Posterior vena cava (tissue), 2 donors: ENCODE data around the gene MAT2A. TPM values are rescaled to one million over a fixed set of nuclear protein-coding genes. Genes with fewer than 3 reads are reported as not detected.
"Not testable (repeated sequence)": the region's sequence is repeated elsewhere in the genome, so short reads cannot be mapped to it uniquely, and the experiment has no call there.

Source experiments
- DNase-seq: peaks from one replicate; pipeline ENCODE4 v3.0.0-alpha.2; 2020; ENCODE audit warnings: low spot score
- intact Hi-C, 2 donors: fragments of 100-400 bp; cut with DNase I; formaldehyde crosslinking; loops; one replicate each; pipeline versions ENCODE4 v1.14.1 to v1.14.2; 2022 to 2023
- total RNA-seq, 2 donors: library from RNA; stranded (reverse); fragmentation: NEBNext Ultra II Directional; extraction: Animal tissue kit (Norgen Biotek cat#: 25700); gene quantifications; one replicate each; pipeline ENCODE4 v1.2.1, GENCODE V29; 2021
- donor health status: DM: yes; HTN: yes; CAD: no.
- donor health status: DM: yes; HTN: yes; CAD: no.

The MAT2A gene
- total RNA-seq, 2 donors from 2014 or later: 233 to 277 TPM

DNA sequence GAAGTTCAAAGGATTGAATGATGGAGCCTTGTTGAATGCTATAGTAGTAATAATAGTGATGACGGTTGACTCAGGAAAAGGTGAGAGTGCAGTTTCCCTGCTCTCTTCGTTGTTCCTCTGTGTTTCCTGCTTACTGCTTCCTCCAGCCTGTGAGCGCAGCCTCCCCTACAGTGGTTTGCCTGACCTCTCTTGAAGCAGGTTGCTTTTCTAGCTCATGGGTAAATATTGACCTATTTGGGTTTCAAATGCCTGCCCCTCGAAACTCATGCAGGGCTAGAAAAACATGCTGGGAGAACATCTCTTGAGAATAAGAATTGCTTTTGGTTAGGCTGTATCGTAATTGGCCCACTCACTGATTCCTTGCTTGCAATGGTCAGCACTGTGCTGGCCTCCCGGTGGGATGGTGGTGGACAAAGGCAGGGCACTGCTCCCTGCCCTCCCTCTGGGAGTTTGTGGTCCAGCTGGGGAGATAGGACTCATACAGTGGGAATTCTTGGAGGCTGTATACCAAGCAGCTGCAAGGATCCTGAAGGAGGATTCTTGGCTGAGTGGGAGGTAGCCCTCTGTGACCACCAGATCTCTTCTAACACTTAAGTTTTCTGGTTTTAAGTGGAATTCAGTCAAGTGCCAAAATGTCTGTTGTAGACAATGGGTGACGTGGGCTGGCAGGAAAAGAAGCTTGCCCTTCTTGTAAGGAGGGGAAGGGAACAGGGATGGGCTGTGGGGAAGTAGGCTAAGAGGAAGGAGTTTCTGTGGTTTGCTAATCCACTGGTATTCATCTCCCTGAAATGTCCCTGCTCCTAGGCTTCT lies 51.2 kb downstream of the MAT2A start:
- intact Hi-C loops: no loop called here
- no peak for DNase-seq

DNA sequence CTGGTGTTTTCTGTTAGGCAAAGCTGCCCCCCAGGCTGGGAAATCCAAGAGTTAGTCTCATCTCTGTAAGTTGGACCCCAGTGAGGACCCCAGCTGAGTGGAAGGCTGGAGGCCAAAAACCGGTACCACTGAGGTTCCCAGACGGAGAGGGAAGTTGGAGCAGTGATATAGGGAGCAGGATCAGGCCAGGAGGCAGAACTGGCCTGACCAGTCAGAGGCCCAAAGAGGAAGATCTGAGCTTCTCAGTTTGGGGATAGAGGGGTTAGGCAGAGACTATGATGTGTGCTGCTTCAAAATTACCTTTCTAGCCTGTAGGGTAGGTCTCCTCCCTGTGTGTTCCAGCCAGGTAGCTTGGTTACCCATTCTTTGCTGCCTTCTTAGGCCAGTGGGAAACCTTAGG lies 52.0 kb downstream of the MAT2A start:
- DNase-seq: no peak
- intact Hi-C loops: no loop called here

DNA sequence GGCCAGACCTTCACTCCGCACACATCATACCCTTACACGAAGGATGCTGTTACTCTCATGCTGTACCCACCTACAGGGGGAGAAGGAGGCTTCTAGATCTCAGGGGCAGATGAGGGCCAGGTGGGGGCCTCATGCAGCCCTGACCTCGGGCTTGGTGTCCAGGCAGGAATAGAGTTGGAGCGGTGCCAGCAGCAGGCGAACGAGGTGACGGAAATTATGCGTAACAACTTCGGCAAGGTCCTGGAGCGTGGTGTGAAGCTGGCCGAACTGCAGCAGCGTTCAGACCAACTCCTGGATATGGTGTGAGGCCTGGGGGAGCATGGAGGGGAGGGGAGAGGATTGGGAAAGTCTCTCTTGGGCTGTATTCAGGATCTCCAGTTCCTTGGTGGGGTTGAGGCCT lies 52.6 kb downstream of the MAT2A start:
- intact Hi-C loops: no loop called here
- no peak for DNase-seq

DNA sequence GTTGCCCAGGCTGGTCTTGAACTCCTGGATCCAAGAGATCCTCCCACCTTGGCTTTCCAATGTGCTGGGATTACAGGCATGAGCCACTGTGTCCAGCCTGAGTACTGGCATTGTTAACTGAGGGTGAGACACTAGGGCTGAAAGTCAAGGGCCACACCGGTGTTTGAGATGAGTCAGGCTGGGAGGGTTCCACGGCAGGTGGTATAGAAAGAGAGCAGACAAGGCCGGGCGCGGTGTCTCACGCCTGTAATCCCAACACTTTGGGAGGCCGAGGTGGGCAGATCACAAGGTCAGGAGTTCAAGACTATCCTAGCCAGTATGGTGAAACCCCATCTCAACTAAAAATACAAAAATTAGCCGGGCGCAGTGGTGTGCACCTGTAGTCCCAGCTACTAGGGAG lies 53.3 kb downstream of the MAT2A start:
- DNase-seq, intact Hi-C loops: not testable (repeated sequence)

DNA sequence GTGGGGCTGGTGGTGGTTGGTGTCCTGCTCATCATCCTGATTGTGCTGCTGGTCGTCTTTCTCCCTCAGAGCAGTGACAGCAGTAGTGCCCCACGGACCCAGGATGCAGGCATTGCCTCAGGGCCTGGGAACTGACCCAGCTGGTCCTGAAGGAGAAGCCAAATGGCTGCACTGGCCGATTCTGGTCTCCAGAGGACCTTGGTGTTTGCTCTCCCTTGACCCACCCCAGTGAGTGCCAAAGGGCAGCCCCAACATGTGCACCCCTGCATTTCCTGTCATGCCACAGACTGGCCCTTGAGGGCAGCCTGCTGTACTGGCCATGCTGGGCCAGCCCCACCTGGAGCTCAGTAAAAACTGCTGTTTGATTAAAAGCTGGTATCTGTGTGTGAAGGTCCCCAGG lies 54.1 kb downstream of the MAT2A start:
- intact Hi-C loops: no loop called here
- DNase-seq: no peak

Other genes starting within 250 kb of the MAT2A start
- gene TGOLN2, start 211.2 kb upstream of the MAT2A start, total RNA-seq: 100 to 1,000 TPM in 1 of 2 donors, 10 to 100 TPM in 1; 87.2 to 107 TPM
- gene RETSAT, start 184.6 kb upstream of the MAT2A start, total RNA-seq: 10 to 100 TPM; 29.2 TPM
- 10 to 100 TPM; 11.2 to 13.1 TPM for gene ELMOD3, start 184.4 kb upstream of the MAT2A start, total RNA-seq
- gene CAPG, start 128.8 kb upstream of the MAT2A start, total RNA-seq: 10 to 100 TPM; 56.6 to 72.1 TPM
- not detected for gene SH2D6, start 120.5 kb upstream of the MAT2A start, total RNA-seq
- gene GGCX, start 22.3 kb downstream of the MAT2A start, total RNA-seq: 10 to 100 TPM; 26.3 to 31.2 TPM
- 10 to 100 TPM; 29.7 to 54.9 TPM for gene VAMP8, start 38.4 kb downstream of the MAT2A start, total RNA-seq
- 10 to 100 TPM; 79.9 to 96.2 TPM for gene VAMP5, start 45.3 kb downstream of the MAT2A start, total RNA-seq
- gene RNF181, start 56.6 kb downstream of the MAT2A start, total RNA-seq: 10 to 100 TPM; 88.3 to 99.2 TPM
- 10 to 100 TPM; 18.3 to 18.5 TPM for gene TMEM150A, start 63.5 kb downstream of the MAT2A start, total RNA-seq
- 10 to 100 TPM; 15.8 to 18.4 TPM for gene C2orf68, start 72.9 kb downstream of the MAT2A start, total RNA-seq
- 10 to 100 TPM; 32.7 to 33.0 TPM for gene USP39, start 77.0 kb downstream of the MAT2A start, total RNA-seq
- 1 to 10 TPM in 1 of 2 donors, not detected in 1; 1.7 TPM for gene SFTPB, start 129.0 kb downstream of the MAT2A start, total RNA-seq
- gene GNLY, start 155.2 kb downstream of the MAT2A start, total RNA-seq: 1 to 10 TPM; 2.4 to 5.3 TPM
- gene ATOH8, start 214.8 kb downstream of the MAT2A start, total RNA-seq: 10 to 100 TPM; 16.6 to 17.5 TPM